GM23338 (cell line): ENCODE results near the gene GADD45GIP1.

ENCODE experiments used
- CREB1 ChIP-seq: fragments of 250-450 bp; sonication (Bioruptor Pico); IDR thresholded peaks from 2 replicates; pipeline ENCODE4 v1.5.0; 2020; ENCODE audit warnings: low read depth, mild to moderate bottlenecking, moderate library complexity
- CTCF ChIP-seq, 2 experiments: fragments of 200-600 bp in 1 of 2; sonication (generic) in 1 of 2; conservative IDR thresholded peaks; 2 replicates each; pipeline versions ENCODE4 v1.5.1 to v1.6.1; 2016 to 2017; ENCODE audit warnings: antibody characterized with exemption in 2 of 2, low read depth in 2 of 2, mild to moderate bottlenecking in 2 of 2, moderate library complexity in 1 of 2
- EZH2 ChIP-seq: fragments of 200-600 bp; sonication (generic); IDR thresholded peaks from one replicate; pipeline ENCODE4 v1.8.0; 2017; ENCODE audit warnings: antibody characterized with exemption, mild to moderate bottlenecking, low read depth; ENCODE audit not compliant: unreplicated experiment
- EZH2phosphoT487 ChIP-seq: fragments of 200-600 bp; sonication (generic); IDR thresholded peaks from one replicate; pipeline ENCODE4 v1.8.1; 2018; ENCODE audit warnings: antibody characterized with exemption; ENCODE audit not compliant: unreplicated experiment
- JUNB ChIP-seq: IDR thresholded peaks from one replicate; pipeline ENCODE4 v1.6.1; 2016; ENCODE audit warnings: antibody characterized with exemption; ENCODE audit not compliant: unreplicated experiment
- POLR2AphosphoS5 ChIP-seq: IDR thresholded peaks from 2 replicates; pipeline ENCODE4 v1.6.1; 2016; ENCODE audit warnings: antibody characterized with exemption, low read depth
- ZNF114 ChIP-seq: fragments of 250-450 bp; sonication (Bioruptor Pico); IDR thresholded peaks from 2 replicates; pipeline ENCODE4 v1.5.0; 2020; ENCODE audit warnings: mild to moderate bottlenecking, moderate library complexity
- TF ChIP-seq, protein P1 (sequence below): IDR thresholded peaks from one replicate; pipeline ENCODE4 v1.6.1; 2018; ENCODE audit warnings: antibody characterized with exemption; ENCODE audit not compliant: unreplicated experiment

DNA sequence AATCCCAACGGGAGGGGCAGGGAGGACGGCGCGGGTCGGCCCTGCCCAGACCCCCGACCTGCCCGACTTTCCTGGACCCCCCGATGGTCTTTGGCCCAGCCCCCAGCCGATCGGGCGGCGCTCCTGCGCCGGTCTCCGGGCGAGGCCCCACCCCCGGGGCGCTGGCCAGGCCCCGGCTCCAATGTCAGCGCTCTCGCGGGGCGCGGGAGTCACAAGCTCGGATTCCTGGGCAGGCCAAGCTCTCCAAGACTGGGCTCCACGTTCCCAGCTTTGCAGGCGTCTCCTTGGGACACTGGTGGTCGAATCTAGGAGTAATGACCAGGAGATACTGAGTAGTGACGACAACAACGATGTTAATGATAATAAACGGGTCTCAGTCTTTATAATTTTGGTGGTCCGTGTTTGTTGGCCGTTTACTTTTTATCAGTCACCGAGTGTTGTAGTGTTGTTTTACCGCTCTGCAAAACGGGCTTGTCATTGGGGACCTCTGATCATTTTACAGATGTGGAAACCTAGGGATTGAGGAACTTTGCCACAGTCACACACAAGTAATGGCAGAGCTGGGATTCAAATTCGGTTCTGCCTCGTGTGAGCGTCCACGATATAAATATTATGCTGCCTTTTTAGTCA lies 10.8 kb downstream of the GADD45GIP1 start:
- no peak for TF ChIP-seq CTCF (conservative IDR thresholded peaks at IDR 0.05; ENCODE audit: low read depth in 2 of 2)
- TF ChIP-seq EZH2 = no peak
- TF ChIP-seq POLR2AphosphoS5 = no peak; the same call in 1 of the 2 replicates
- no peak for TF ChIP-seq ZNF114 (CRISPR knock-in tag)
- no peak for TF ChIP-seq EZH2phosphoT487
- TF ChIP-seq, protein P1, sequence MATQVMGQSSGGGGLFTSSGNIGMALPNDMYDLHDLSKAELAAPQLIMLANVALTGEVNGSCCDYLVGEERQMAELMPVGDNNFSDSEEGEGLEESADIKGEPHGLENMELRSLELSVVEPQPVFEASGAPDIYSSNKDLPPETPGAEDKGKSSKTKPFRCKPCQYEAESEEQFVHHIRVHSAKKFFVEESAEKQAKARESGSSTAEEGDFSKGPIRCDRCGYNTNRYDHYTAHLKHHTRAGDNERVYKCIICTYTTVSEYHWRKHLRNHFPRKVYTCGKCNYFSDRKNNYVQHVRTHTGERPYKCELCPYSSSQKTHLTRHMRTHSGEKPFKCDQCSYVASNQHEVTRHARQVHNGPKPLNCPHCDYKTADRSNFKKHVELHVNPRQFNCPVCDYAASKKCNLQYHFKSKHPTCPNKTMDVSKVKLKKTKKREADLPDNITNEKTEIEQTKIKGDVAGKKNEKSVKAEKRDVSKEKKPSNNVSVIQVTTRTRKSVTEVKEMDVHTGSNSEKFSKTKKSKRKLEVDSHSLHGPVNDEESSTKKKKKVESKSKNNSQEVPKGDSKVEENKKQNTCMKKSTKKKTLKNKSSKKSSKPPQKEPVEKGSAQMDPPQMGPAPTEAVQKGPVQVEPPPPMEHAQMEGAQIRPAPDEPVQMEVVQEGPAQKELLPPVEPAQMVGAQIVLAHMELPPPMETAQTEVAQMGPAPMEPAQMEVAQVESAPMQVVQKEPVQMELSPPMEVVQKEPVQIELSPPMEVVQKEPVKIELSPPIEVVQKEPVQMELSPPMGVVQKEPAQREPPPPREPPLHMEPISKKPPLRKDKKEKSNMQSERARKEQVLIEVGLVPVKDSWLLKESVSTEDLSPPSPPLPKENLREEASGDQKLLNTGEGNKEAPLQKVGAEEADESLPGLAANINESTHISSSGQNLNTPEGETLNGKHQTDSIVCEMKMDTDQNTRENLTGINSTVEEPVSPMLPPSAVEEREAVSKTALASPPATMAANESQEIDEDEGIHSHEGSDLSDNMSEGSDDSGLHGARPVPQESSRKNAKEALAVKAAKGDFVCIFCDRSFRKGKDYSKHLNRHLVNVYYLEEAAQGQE = no peak
- TF ChIP-seq JUNB = no peak
- TF ChIP-seq CREB1 (CRISPR knock-in tag) = no peak
